HepG2 (cell line): Measurements from ENCODE around the gene DENND4A. TPM values are rescaled to one million over a fixed set of nuclear protein-coding genes. Genes with fewer than 3 reads are reported as not detected.

Experiments
- ATF7-NPFF ChIP-seq: sonication (generic); formaldehyde crosslinking; IDR thresholded peaks from 2 replicates; pipeline ENCODE4 v1.8.1; 2023; ENCODE audit warnings: mild to moderate bottlenecking, low read depth, missing genetic modification reagents, moderate library complexity
- BRCA1 ChIP-seq: sonication (generic); formaldehyde crosslinking; IDR thresholded peaks from 2 replicates; pipeline ENCODE4 v1.4.0; 2020; ENCODE audit warnings: missing genetic modification reagents
- FOXA1 ChIP-seq, 2 experiments: fragments of 450-650 bp in 1 of 2; sonication (generic) in 1 of 2; formaldehyde crosslinking in 1 of 2; IDR thresholded peaks; 2 replicates each; pipeline versions ENCODE4 v1.4.0 to v1.6.1; 2016 to 2020; ENCODE audit warnings: missing genetic modification reagents in 1 of 2
- HDAC2 ChIP-seq: sonication (generic); formaldehyde crosslinking; IDR thresholded peaks from 2 replicates; pipeline ENCODE4 v1.4.0; 2020; ENCODE audit warnings: missing genetic modification reagents
- HDAC6 ChIP-seq: fragments of 200-600 bp; sonication (generic); IDR thresholded peaks from 2 replicates; pipeline ENCODE4 v1.7.0; 2017; ENCODE audit warnings: mild to moderate bottlenecking, antibody characterized with exemption, low read length, low read depth
- JDP2 ChIP-seq: sonication (generic); formaldehyde crosslinking; IDR thresholded peaks from 2 replicates; pipeline ENCODE4 v1.8.1; 2022; ENCODE audit warnings: missing genetic modification reagents, borderline replicate concordance
- NBN ChIP-seq: fragments of 450-650 bp; conservative IDR thresholded peaks from 2 replicates; pipeline ENCODE4 v1.6.1; 2017
- NCOA1 ChIP-seq: sonication (generic); formaldehyde crosslinking; IDR thresholded peaks from 2 replicates; pipeline ENCODE4 v1.9.0; 2021; ENCODE audit warnings: missing genetic modification reagents
- PCBP1 ChIP-seq: fragments of 200-400 bp; formaldehyde crosslinking; IDR thresholded peaks from 2 replicates; pipeline ENCODE4 v1.6.1; 2017; ENCODE audit warnings: mild to moderate bottlenecking, low read depth, low read length, borderline replicate concordance
- RXRA ChIP-seq: sonication (generic); formaldehyde crosslinking; IDR thresholded peaks from 2 replicates; pipeline ENCODE4 v1.5.1; 2020; ENCODE audit warnings: missing genetic modification reagents
- SALL2 ChIP-seq: sonication (generic); formaldehyde crosslinking; IDR thresholded peaks from 2 replicates; pipeline ENCODE4 v1.8.1; 2023; ENCODE audit warnings: mild to moderate bottlenecking, missing genetic modification reagents, inconsistent platforms
- SMAD1 ChIP-seq: sonication (generic); formaldehyde crosslinking; IDR thresholded peaks from 2 replicates; pipeline ENCODE4 v1.4.0; 2020; ENCODE audit warnings: missing genetic modification reagents, low read depth, mild to moderate bottlenecking, borderline replicate concordance
- SNRNP70 ChIP-seq: fragments of 200-400 bp; formaldehyde crosslinking; IDR thresholded peaks from 2 replicates; pipeline ENCODE4 v1.6.1; 2017; ENCODE audit warnings: mild to moderate bottlenecking, low read depth, low read length, moderate library complexity
- SRF ChIP-seq: IDR thresholded peaks from 2 replicates; pipeline ENCODE4 v1.6.1; 2011; ENCODE audit warnings: mild to moderate bottlenecking, low read depth, low read length, moderate library complexity
- SYNCRIP ChIP-seq: fragments of 200-400 bp; formaldehyde crosslinking; IDR thresholded peaks from 2 replicates; pipeline ENCODE4 v1.6.1; 2018; ENCODE audit warnings: mild to moderate bottlenecking, low read depth, low read length; ENCODE audit not compliant: insufficient read depth
- YEATS4 ChIP-seq: sonication (generic); formaldehyde crosslinking; IDR thresholded peaks from 2 replicates; pipeline ENCODE4 v1.4.0; 2020; ENCODE audit warnings: missing genetic modification reagents, borderline replicate concordance
- ZBTB21 ChIP-seq: sonication (generic); formaldehyde crosslinking; IDR thresholded peaks from 2 replicates; pipeline ENCODE4 v1.4.0; 2020; ENCODE audit warnings: missing genetic modification reagents
- ZNF747 ChIP-seq: sonication (generic); formaldehyde crosslinking; IDR thresholded peaks from 2 replicates; pipeline ENCODE4 v1.8.1; 2023; ENCODE audit warnings: missing genetic modification reagents, mild to moderate bottlenecking, borderline replicate concordance
- ZNF891 ChIP-seq: sonication (generic); formaldehyde crosslinking; IDR thresholded peaks from 2 replicates; pipeline ENCODE4 v1.5.0; 2020; ENCODE audit warnings: mild to moderate bottlenecking, missing genetic modification reagents
- polyA plus RNA-seq, 8 experiments: library from polyadenylated mRNA; depleted of rRNA in 3 of 8; stranded (reverse) in 7 of 8; unstranded in 1 of 8; fragments of >200 nt; fragmentation: Illumina TruSeq in 4 of 8; extraction: Trizol in 4 of 8; gene quantifications; 2 replicates each; pipeline versions ENCODE4 v1.2.1 to v1.2.3, GENCODE V29; 2011 to 2016; ENCODE audit warnings: low read depth in 4 of 8, missing spikeins in 1 of 8, mixed read lengths in 1 of 8; ENCODE audit not compliant: insufficient read depth in 1 of 8
- total RNA-seq, 5 experiments: library from RNA; depleted of rRNA; stranded (reverse); fragments of >200 nt; fragmentation: Illumina TruSeq; extraction: Trizol; gene quantifications; 2 replicates each; pipeline ENCODE4 v1.2.3, GENCODE V29; 2016; ENCODE audit warnings: low read depth in 1 of 5
- TF ChIP-seq, protein P1 (sequence below): sonication (generic); formaldehyde crosslinking; IDR thresholded peaks from 2 replicates; pipeline ENCODE4 v1.4.0; 2020; ENCODE audit warnings: mild to moderate bottlenecking, missing genetic modification reagents
- TF ChIP-seq, protein P2 (sequence below): IDR thresholded peaks from 2 replicates; pipeline ENCODE4 v1.6.1; 2016; ENCODE audit warnings: missing genetic modification reagents, missing compliant biosample characterization
- TF ChIP-seq, protein P3 (sequence below): sonication (generic); formaldehyde crosslinking; IDR thresholded peaks from 2 replicates; pipeline ENCODE4 v1.8.0; 2022; ENCODE audit warnings: missing genetic modification reagents, low read depth, mild to moderate bottlenecking, borderline replicate concordance
- TF ChIP-seq, protein P4 (sequence below): IDR thresholded peaks from 2 replicates; pipeline ENCODE4 v1.6.1; 2012; ENCODE audit warnings: inconsistent platforms
- TF ChIP-seq, protein P5 (sequence below): sonication (generic); formaldehyde crosslinking; IDR thresholded peaks from 2 replicates; pipeline ENCODE4 v1.5.0; 2020; ENCODE audit warnings: mild to moderate bottlenecking, missing genetic modification reagents
- TF ChIP-seq, protein P6 (sequence below): fragments of 450-650 bp; IDR thresholded peaks from 2 replicates; pipeline ENCODE4 v1.6.1; 2017; ENCODE audit warnings: mild to moderate bottlenecking

DENND4A gene
- total and polyA plus RNA-seq, 2 of the 13 experiments (the other 11 are each of a cell fraction or from before 2014, with no cell fraction given): 13.2 to 18.6 TPM

DNA sequence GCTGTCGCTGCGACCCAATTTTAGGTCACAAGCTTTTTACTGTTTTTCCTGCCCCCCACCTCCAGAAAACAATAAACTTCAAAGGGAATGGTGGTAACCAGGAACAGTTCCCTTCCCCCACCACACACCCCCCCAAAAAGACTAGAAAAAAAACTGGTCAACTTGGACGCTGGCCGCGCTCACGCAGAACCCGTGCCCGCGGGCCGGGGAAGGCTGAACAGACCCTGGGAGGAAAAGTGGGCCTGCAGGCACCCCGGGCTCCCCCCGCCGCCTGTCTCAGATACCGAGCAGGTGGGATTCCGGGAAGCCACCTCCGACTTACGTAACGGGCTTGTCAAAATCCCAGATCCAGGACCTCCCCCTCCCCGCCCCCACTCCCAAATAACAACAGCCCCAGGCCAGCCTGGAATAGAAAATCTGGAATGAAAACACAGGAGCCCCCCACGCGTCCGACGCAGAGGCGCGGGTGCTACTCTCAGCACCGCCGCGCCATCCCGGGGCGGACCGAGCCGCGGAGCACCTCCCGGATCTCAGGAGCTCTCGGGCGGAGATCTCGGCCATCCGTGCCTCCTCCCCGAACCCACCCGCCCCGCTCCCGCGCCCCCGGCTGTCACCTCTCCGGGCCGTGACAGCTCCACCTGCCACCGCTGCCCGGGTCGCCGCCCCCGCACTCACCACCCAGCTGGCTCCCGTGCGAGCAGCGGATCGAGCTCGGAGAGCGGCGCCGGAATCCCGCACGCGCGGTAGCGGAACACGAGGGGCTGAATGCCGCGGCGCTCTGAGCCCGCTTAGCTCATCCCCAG is 557 bp downstream of the DENND4A start (continued):
- TF ChIP-seq, protein P1, sequence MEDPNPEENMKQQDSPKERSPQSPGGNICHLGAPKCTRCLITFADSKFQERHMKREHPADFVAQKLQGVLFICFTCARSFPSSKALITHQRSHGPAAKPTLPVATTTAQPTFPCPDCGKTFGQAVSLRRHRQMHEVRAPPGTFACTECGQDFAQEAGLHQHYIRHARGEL (CRISPR knock-in tag): no peak
- no peak for TF ChIP-seq BRCA1
- TF ChIP-seq PCBP1: peak; percentile 59; the same call in 1 of the 2 replicates
- TF ChIP-seq, protein P2, sequence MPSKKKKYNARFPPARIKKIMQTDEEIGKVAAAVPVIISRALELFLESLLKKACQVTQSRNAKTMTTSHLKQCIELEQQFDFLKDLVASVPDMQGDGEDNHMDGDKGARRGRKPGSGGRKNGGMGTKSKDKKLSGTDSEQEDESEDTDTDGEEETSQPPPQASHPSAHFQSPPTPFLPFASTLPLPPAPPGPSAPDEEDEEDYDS (CRISPR knock-in tag): no peak
- no peak for TF ChIP-seq SYNCRIP
- TF ChIP-seq SRF: no peak
- no peak for TF ChIP-seq JDP2 (CRISPR knock-in tag)
- no peak for TF ChIP-seq SNRNP70
- no peak; the same call in 1 of the 2 replicates for TF ChIP-seq ZNF891 (CRISPR knock-in tag)
- TF ChIP-seq SALL2: no peak
- 0 out of 2 replicates have a peak, but pooled peaks have one; percentile 39 for TF ChIP-seq NCOA1 (CRISPR knock-in tag)
- TF ChIP-seq, protein P3, sequence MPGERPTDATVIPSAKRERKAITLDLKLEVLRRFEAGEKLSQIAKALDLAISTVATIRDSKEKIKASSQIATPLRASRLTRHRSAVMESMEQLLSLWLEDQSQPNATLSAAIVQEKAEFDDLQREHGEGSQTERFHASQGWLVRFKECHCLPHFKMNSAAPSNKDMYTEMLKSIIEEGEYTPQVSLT (CRISPR knock-in tag): no peak; the same call in 1 of the 2 replicates
- no peak for TF ChIP-seq ZBTB21 (CRISPR knock-in tag)
- TF ChIP-seq NBN: no peak
- no peak for TF ChIP-seq HDAC6
- no peak; the same call in 1 of the 2 replicates for TF ChIP-seq YEATS4
- TF ChIP-seq RXRA: 0 out of 2 replicates have a peak, but pooled peaks have one; percentile 50
- TF ChIP-seq HDAC2: no peak
- TF ChIP-seq, protein P4, sequence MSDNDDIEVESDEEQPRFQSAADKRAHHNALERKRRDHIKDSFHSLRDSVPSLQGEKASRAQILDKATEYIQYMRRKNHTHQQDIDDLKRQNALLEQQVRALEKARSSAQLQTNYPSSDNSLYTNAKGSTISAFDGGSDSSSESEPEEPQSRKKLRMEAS: no peak
- no peak for TF ChIP-seq ATF7-NPFF (CRISPR knock-in tag)
- no peak for TF ChIP-seq FOXA1 (IDR thresholded peaks at IDR 0.05)
- no peak for TF ChIP-seq FOXA1 (CRISPR knock-in tag; IDR thresholded peaks at IDR 0.05)
- TF ChIP-seq ZNF747 (CRISPR knock-in tag): no peak
- TF ChIP-seq, protein P5, sequence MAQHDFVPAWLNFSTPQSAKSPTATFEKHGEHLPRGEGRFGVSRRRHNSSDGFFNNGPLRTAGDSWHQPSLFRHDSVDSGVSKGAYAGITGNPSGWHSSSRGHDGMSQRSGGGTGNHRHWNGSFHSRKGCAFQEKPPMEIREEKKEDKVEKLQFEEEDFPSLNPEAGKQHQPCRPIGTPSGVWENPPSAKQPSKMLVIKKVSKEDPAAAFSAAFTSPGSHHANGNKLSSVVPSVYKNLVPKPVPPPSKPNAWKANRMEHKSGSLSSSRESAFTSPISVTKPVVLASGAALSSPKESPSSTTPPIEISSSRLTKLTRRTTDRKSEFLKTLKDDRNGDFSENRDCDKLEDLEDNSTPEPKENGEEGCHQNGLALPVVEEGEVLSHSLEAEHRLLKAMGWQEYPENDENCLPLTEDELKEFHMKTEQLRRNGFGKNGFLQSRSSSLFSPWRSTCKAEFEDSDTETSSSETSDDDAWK (CRISPR knock-in tag): no peak
- TF ChIP-seq SMAD1: no peak
- TF ChIP-seq, protein P6, sequence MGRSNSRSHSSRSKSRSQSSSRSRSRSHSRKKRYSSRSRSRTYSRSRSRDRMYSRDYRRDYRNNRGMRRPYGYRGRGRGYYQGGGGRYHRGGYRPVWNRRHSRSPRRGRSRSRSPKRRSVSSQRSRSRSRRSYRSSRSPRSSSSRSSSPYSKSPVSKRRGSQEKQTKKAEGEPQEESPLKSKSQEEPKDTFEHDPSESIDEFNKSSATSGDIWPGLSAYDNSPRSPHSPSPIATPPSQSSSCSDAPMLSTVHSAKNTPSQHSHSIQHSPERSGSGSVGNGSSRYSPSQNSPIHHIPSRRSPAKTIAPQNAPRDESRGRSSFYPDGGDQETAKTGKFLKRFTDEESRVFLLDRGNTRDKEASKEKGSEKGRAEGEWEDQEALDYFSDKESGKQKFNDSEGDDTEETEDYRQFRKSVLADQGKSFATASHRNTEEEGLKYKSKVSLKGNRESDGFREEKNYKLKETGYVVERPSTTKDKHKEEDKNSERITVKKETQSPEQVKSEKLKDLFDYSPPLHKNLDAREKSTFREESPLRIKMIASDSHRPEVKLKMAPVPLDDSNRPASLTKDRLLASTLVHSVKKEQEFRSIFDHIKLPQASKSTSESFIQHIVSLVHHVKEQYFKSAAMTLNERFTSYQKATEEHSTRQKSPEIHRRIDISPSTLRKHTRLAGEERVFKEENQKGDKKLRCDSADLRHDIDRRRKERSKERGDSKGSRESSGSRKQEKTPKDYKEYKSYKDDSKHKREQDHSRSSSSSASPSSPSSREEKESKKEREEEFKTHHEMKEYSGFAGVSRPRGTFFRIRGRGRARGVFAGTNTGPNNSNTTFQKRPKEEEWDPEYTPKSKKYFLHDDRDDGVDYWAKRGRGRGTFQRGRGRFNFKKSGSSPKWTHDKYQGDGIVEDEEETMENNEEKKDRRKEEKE: no peak
